Glutamatergic neuron (in vitro differentiated cells): ENCODE results near the gene TRAF3IP1. TPM values are rescaled to one million over a fixed set of nuclear protein-coding genes. Genes with fewer than 3 reads are reported as not detected.

Experiments used
- DNase-seq: peaks from one replicate; pipeline ENCODE4 v3.0.0; 2022
- H3K27ac Mint-ChIP-seq: one replicate; pipeline ENCODE4 v1.8.0; 2020; ENCODE audit warnings: mild to moderate bottlenecking, mixed read lengths, inconsistent platforms; ENCODE audit not compliant: unreplicated experiment
- H3K27me3 Mint-ChIP-seq: one replicate; pipeline ENCODE4 v1.8.0; 2020; ENCODE audit warnings: mild to moderate bottlenecking, moderate library complexity, mixed read lengths, inconsistent platforms; ENCODE audit not compliant: unreplicated experiment
- H3K36me3 Mint-ChIP-seq: one replicate; pipeline ENCODE4 v1.8.0; 2020; ENCODE audit warnings: mild to moderate bottlenecking, mixed read lengths, inconsistent platforms; ENCODE audit not compliant: unreplicated experiment
- H3K4me1 Mint-ChIP-seq: one replicate; pipeline ENCODE4 v1.8.0; 2020; ENCODE audit warnings: mild to moderate bottlenecking, low read depth, mixed read lengths, inconsistent platforms; ENCODE audit not compliant: unreplicated experiment
- H3K4me3 Mint-ChIP-seq: one replicate; pipeline ENCODE4 v1.8.0; 2020; ENCODE audit warnings: mild to moderate bottlenecking, mixed read lengths, inconsistent platforms; ENCODE audit not compliant: unreplicated experiment
- H3K9me3 Mint-ChIP-seq: one replicate; pipeline ENCODE4 v1.8.0; 2020; ENCODE audit warnings: mild to moderate bottlenecking, moderate library complexity, mixed read lengths, inconsistent platforms; ENCODE audit not compliant: unreplicated experiment
- total RNA-seq: library from RNA; stranded (reverse); fragmentation: NEBNext Ultra II Directional; extraction: Animal tissue kit (Norgen Biotek cat#: 25700); gene quantifications from one replicate; pipeline ENCODE4 v1.2.1, GENCODE V29; 2021; ENCODE audit not compliant: unreplicated experiment
- TF ChIP-seq, protein P1 (sequence below): fragments of 200-600 bp; sonication (generic); IDR thresholded peaks from one replicate; pipeline ENCODE4 v1.5.0; 2021; ENCODE audit not compliant: partially characterized antibody, unreplicated experiment

TRAF3IP1 gene
- total RNA-seq, 1 donor from 2014 or later = 10.3 TPM

DNA sequence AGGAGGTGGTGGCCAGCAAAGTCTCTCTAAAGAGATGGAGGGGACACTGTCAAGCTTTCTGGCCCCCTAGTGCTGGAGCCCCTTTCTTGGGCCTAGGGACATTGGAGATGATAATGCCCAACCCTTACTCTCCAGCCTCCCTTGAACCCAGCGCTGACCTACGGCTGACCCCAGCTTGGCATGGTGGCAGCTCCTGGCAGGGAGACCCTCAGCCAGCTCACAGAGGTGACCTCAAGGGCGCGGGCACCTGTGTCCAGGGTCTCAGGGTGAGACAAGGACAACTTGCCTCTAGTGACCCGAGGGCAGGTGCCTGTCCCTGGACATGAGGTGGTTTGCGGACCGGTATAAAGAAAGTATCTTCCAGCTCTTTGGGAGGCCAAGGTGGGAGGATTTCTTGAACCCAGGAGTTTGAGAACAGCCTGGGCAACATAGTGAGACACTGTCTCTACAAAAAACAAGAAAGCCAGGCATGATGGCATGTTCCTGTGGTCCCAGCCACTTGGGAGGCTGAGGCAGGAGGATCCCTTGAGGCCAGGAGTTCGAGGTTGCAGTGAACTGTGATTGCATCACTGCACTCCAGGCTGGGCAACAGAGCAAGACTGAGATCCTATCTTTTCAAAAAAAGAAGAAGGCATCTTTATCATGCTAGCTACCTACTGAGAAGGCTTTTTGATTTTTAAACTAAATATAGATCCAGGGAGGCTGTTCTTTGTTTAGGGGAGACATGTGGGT is 28.6 kb upstream of the TRAF3IP1 start:
- H3K36me3 Mint-ChIP-seq = peaks cover 5% of the 10 kb centered on the region
- TF ChIP-seq, protein P1, sequence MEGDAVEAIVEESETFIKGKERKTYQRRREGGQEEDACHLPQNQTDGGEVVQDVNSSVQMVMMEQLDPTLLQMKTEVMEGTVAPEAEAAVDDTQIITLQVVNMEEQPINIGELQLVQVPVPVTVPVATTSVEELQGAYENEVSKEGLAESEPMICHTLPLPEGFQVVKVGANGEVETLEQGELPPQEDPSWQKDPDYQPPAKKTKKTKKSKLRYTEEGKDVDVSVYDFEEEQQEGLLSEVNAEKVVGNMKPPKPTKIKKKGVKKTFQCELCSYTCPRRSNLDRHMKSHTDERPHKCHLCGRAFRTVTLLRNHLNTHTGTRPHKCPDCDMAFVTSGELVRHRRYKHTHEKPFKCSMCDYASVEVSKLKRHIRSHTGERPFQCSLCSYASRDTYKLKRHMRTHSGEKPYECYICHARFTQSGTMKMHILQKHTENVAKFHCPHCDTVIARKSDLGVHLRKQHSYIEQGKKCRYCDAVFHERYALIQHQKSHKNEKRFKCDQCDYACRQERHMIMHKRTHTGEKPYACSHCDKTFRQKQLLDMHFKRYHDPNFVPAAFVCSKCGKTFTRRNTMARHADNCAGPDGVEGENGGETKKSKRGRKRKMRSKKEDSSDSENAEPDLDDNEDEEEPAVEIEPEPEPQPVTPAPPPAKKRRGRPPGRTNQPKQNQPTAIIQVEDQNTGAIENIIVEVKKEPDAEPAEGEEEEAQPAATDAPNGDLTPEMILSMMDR = no peak
- peaks cover 8% of the 10 kb centered on the region for H3K27me3 Mint-ChIP-seq
- H3K9me3 Mint-ChIP-seq = peaks cover 2% of the 10 kb centered on the region
- no peak overlapping the region for H3K4me3 Mint-ChIP-seq
- H3K27ac Mint-ChIP-seq = no peak overlapping the region
- DNase-seq = no peak
- peaks cover 4% of the 10 kb centered on the region for H3K4me1 Mint-ChIP-seq

DNA sequence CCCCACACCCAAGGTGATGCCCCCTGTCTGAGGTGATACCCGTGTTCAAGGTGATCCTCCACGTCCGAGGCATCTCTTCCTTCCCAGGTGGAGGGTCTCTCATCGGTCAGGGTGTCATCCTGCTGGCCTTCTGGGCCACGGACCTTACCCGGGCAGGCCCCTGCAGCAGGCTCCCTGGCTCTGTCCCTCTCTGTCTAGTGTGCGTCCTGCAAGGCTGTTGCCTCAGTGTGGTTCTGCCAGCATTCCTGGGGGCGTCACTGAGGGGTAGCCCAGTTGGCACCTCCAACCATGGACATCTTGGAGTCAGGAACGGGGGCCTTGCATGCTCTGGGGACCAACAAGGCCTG is 26.3 kb upstream of the TRAF3IP1 start:
- H3K4me1 Mint-ChIP-seq = peaks cover 4% of the 10 kb centered on the region
- H3K4me3 Mint-ChIP-seq = no peak overlapping the region
- H3K27ac Mint-ChIP-seq = no peak overlapping the region
- TF ChIP-seq, protein P1 = no peak
- H3K9me3 Mint-ChIP-seq = peaks cover 2% of the 10 kb centered on the region
- H3K36me3 Mint-ChIP-seq = peaks cover 5% of the 10 kb centered on the region
- no peak for DNase-seq
- H3K27me3 Mint-ChIP-seq = peaks cover 14% of the 10 kb centered on the region

- Mint-ChIP-seq H3K9me3 (no peaks in the 10 kb centered on the region), H3K4me1 (peaks cover under 1% of the 10 kb centered on the region), H3K27me3 (peaks cover 14% of the 10 kb centered on the region), H3K27ac (no peak overlapping the region), H3K36me3 (peaks cover 5% of the 10 kb centered on the region), H3K4me3 (no peak overlapping the region)
- TF ChIP-seq, protein P1 = no peak
- DNase-seq = no peak
Observed at GRCh38 chr2:238294393-238295143, 25.8 kb upstream of the TRAF3IP1 start.

GRCh38 chr2:238295144-238296112 is 24.9 kb upstream of the TRAF3IP1 start:
- H3K9me3 Mint-ChIP-seq = no peaks in the 10 kb centered on the region
- TF ChIP-seq, protein P1 = no peak
- peaks cover 12% of the 10 kb centered on the region for H3K27me3 Mint-ChIP-seq
- no peak for DNase-seq
- no peak overlapping the region for H3K4me3 Mint-ChIP-seq
- no peaks in the 10 kb centered on the region for H3K4me1 Mint-ChIP-seq
- no peak overlapping the region for H3K27ac Mint-ChIP-seq
- H3K36me3 Mint-ChIP-seq = peaks cover 5% of the 10 kb centered on the region
